Fibroblast of lung (primary cell): ENCODE data around the gene SCUBE3.

Experiments used
- EZH2 ChIP-seq: IDR thresholded peaks from 2 replicates; pipeline ENCODE4 v1.5.1; 2012; ENCODE audit warnings: low read length, control low read depth, mild to moderate bottlenecking; ENCODE audit errors: missing control alignments
- TF ChIP-seq, protein P1 (sequence below), 2 donors: IDR thresholded peaks in 1 of 2; conservative IDR thresholded peaks in 1 of 2; 1 replicate in 1 of 2; 2 replicates in 1 of 2; pipeline ENCODE4 v1.5.1; 2011 to 2012; ENCODE audit warnings: low read length in 2 of 2, control low read depth in 1 of 2, inconsistent platforms in 1 of 2, low read depth in 1 of 2, mild to moderate bottlenecking in 1 of 2

DNA sequence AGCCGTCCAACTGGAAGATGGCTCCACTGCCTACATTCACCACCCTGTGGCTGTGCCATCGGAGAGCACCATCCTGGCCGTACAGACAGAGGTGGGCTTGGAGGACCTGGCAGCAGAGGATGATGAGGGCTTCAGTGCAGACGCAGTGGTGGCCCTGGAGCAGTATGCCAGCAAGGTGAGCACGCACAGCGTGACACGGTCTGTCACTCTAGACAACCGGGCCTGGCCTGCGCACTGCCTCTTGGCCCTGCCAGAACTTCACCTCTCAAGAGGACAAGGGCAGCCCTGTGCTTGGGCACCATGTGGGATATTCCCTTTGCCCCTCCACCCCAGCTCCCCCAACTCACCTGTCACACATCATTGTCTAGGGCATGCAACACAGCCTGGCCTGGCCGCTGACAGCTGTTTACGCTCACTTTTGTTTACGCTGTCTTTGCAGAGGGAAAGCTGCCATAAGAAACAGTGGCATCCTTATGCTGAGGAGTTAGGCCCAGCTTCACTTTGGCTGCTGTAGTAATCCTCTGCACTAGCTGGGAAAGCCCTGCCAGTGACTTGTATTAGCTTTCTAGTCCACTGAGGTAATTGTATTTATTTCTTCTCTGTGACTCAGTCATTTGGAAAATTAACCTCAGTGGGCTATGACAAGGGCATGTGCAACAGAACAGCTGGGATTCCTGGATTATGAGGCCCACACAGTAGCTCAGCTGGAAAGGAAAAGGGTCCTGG, 74.1 kb downstream of the SCUBE3 start:
- TF ChIP-seq, protein P1, sequence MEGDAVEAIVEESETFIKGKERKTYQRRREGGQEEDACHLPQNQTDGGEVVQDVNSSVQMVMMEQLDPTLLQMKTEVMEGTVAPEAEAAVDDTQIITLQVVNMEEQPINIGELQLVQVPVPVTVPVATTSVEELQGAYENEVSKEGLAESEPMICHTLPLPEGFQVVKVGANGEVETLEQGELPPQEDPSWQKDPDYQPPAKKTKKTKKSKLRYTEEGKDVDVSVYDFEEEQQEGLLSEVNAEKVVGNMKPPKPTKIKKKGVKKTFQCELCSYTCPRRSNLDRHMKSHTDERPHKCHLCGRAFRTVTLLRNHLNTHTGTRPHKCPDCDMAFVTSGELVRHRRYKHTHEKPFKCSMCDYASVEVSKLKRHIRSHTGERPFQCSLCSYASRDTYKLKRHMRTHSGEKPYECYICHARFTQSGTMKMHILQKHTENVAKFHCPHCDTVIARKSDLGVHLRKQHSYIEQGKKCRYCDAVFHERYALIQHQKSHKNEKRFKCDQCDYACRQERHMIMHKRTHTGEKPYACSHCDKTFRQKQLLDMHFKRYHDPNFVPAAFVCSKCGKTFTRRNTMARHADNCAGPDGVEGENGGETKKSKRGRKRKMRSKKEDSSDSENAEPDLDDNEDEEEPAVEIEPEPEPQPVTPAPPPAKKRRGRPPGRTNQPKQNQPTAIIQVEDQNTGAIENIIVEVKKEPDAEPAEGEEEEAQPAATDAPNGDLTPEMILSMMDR (conservative IDR thresholded peaks at IDR 0.05 in 1 of 2, IDR thresholded peaks at IDR 0.05 in 1 of 2; ENCODE audit: low read depth in 1 of 2, low read length in 2 of 2) = no peak
- TF ChIP-seq EZH2 = no peak
